ENCODE measurements around the gene ZMYND11.

- TF ChIP-seq FOXM1 (IDR thresholded peaks at IDR 0.05; ENCODE audit: borderline replicate concordance) (no peak), SUZ12 (IDR thresholded peaks at IDR 0.05) (no peak), PKNOX1 (IDR thresholded peaks at IDR 0.05) (no peak), L3MBTL2 (conservative IDR thresholded peaks at IDR 0.05) (no peak), NFRKB (IDR thresholded peaks at IDR 0.05) (no peak), SP1 (IDR thresholded peaks at IDR 0.05) (no peak), FOXK2 (IDR thresholded peaks at IDR 0.05) (no peak), FOXA1 (IDR thresholded peaks at IDR 0.05) (no peak)
These were observed 97.6 kb downstream of the ZMYND11 start for GRCh38 chr10:232878-233277.

All from HEK293T (cell line).